ENCODE data around the gene GRPEL1.

GRPEL1 gene

DNA sequence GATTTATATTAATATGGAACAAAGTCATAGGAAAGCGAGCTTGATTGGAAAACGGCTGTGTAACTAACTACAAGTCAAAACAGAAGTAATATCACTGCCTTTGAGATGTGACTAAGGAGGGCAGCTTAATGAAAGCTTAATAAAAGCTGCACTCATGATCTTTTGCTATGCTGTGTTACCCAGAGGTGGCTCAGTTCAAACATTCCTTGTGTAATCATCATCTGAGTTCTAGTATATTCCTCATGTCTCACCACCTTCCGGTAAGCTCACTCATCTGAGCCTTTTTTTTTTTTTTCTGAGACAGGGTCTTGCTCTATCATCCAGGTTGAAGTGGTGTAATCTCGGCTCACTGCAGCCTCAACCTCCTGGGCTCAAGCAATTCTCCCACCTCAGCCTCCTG lies 5.0 kb downstream of the GRPEL1 start:
- no peak for DNase-seq

DNA sequence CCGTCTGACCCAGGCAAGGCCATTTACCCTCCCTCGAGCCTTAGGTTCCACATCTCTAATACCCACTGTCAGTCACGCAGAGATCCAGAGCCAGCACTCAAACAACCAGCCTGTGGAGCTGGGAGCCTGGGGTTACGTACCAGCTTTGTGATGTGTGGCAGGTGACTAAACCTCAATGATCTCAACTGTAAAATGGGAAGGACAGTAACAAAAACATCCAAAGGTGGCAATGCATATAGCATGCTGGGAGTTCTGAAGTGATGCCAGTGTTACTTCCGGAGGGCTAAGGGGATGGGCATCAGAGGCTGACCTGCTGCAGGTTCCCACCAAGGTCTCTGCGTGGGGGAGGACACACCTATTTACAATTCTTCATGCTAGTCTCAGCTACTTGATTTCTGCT lies 6.0 kb downstream of the GRPEL1 start:
- DNase-seq, result no peak

DNA sequence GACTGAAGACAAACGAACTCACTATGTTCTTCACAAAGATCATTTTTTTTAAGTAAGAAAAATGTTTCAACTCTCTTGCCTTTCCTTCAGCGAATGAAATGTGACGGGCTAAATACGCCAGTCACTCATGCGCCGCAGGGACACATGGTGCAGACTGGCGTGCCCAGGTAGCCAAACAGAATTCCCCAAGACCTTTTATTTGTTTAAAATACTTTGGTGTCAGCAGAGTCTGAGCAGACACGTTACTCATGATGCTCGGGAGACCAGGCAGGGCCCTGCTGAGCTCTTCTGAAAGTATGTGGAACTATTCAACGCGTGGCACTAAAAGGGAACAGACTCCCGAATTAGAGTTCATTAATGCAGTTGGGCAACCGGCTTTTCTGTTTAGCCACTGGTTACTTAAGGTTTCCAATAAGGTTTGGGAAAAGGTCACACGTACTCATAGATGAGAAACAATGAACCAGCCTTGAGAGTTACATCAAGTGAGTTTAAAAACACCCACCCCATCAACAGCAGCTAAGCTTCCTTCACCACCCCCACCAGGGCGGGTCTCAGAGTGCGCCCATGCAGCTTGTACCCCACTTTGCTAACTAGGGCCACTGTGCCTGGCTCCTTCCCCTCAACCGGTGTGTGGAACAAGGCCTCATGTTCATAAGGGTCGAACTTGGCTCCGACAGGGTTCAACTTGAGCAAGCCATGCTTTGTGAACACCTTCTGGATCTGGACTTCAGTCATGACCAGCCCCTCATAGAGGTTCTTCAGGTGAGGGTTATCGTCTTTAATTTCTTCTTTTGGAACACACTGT lies 7.3 kb downstream of the GRPEL1 start:
- DNase-seq, result peak; percentile 78 to 80

DNA sequence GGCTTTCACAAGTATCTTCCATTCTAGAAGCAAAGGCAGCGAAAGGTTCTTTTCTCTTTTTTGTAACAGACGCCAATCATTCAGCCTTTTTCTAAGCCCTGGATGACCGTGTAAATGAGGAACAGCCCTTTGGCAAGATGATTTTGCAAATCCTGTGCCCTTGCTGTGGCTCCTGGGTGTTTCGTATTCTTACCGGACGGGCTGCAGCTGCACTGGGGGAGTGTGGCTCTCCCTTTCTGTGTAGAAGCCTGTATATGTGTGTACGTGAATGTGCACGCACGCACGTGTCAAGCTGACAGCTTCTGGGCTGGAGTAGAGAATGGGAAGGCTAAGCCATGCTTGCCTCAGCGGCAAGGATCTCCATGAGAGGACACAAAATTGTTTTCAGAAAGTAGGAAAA lies 8.2 kb downstream of the GRPEL1 start:
- DNase-seq, result peak; percentile 75 to 79

DNA sequence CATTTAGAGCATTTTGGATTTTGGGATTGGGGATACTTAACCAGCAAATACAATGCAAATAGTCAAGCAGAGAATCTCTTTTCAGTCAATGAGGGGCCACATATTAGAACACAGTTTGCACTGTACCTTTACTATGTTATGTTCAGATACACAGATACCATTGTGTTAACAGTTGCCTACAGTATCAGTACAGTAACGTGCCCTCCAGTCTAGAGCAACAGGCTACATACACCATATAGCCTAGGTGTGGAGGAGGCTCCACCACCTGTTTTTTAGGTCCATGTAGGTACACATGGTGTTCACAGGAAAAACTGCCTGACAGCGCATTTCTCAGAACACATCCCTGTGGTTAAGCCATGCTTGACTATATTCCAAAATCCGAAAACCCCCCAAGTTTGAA lies 9.1 kb downstream of the GRPEL1 start:
- DNase-seq, result no peak

DNA sequence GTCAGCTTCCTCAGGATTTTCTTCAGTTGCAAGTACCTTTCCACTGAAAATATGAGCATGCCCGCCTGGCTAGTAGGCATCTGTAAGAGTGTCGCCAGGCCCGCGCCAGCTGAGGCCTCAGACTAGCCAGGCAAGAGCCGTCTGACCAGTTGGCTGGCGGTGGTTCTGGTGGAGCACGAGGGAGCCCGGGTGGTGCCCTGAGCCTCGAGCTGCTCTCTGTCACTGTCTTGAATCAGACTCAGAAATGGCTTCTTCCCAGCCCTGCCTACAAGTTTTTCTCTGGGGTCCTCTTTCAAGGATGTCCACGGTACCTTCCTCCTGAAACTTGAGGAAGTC lies 11.9 kb downstream of the GRPEL1 start:
- DNase-seq, result no peak

DNA sequence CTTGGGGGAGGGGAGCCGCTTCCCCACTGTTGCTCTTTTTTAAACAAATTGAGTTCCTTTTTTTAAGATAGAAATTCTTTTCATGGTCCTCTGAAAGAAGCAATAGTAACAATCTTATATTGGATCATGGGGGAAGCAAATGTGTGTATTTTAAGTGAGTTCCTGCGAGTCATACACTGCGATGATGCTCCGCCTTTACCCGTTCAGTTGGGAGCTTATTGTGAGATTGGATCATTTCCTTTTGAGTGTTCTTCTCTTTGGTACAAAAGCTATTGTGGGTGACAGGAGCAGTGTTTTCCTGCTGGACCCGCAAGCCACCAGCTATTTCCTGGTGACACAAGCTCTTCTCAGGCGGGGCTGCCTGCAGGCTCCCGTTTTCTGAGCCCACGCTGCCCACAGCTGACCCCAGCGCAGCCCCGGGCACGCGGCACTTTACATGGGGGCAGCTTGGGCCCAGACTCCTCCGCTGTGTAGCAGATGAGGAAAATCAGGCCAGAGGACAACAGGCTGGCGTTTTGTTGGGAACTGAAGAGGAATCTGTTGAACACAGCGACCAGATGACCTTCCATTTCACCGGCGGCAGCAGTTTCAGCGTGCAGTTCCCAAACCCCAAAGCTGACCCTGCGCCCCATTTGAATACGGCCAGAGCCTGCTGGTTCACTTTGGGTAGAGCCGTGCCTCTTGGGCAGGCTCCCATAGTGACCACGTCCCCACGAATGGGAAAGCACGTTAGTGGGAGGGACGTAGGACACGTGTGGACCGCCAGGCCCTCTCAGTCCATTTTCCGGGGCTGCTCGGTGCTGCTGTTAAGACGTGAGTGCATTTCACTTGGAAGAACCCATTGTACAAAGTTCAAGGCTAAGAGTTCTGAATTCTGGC lies 12.5 kb downstream of the GRPEL1 start:
- DNase-seq, result no peak

DNA sequence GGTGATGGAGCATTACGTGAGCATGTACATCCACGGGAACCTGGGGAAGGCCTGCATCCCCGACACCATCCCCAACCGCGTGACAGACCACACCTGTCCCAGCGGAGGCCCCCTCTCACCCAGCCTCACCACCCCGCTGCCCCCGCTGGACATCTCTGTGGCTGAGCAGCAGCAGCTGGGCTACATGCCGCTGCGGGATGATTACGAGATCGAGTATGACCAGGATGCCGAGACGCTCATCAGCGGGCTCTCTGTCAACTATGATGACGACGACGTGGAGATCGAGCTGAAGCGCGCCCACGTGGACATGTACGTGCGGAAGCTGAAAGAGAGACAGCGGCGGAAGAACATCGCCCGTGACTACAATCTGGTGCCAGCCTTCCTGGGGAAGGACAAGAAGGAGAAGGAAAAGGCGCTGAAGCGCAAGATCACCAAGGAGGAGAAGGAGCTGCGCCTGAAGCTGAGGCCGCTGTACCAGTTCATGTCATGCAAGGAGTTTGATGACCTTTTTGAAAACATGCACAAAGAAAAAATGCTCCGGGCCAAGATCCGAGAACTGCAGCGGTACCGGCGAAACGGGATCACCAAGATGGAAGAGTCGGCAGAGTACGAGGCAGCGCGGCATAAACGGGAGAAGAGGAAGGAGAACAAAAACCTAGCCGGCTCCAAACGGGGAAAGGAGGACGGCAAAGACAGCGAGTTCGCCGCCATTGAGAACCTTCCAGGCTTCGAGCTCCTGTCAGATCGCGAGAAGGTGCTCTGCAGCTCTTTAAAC lies 13.6 kb downstream of the GRPEL1 start:
- DNase-seq, result no peak

DNA sequence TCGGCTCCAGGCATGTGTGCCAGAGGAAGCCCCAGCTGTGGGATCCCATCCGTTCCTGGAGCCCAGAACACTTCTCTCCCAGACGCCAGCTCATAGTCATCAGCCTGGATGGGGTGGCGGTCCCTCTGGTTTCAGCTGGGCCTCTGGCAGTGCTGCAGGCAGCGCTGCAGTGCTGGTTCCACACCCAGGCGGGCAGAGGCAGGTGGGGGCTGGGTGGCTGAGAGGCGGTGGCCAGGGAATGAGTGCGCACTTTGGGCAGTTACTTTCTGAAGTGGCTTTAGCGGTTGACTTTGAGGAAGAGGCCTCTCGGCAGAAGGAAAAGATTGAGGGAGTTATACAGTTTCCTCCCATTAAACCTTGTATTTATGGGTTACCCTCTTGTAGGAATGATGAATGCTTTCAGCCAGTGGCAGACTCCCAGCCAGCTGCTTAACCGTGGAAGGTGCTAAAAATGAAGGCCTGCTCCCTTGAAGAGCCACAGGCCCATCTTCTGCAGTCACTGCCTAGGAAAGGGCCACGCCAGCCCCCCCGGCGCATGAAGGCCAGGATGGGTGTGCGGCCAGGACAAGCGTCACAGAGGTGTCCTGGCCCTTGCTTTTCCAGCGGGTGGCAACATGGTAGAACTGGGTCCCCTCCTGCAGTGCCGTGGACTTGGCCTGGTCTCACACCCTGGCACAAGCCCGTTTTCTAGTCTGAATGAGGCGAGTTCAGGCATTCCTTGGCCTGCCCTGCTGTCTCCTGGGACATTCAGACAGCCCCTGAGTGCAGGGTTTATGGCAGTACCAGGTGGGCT lies 14.7 kb downstream of the GRPEL1 start:
- DNase-seq, result peak; percentile 51 to 55

DNA sequence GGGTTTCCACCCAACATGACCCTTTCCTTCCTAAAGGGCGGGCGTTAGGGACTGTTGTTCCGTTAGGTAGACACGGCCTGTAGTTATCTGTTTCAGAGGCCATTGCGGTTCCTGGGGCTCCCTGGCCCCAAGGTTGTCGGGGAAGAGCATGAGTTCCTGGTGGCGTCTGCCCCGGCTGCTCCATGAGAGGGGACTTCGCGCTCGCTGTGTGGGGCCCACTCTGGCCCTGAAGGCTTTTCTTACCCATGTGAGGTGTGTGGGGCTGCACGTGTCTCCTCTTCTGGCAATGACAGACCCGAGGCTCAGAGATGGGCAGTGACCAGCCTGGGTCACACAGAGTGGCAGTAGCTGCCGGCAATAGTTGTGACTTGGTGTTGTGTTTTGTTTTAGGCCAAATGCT lies 15.6 kb downstream of the GRPEL1 start:
- DNase-seq, result no peak

DNA sequence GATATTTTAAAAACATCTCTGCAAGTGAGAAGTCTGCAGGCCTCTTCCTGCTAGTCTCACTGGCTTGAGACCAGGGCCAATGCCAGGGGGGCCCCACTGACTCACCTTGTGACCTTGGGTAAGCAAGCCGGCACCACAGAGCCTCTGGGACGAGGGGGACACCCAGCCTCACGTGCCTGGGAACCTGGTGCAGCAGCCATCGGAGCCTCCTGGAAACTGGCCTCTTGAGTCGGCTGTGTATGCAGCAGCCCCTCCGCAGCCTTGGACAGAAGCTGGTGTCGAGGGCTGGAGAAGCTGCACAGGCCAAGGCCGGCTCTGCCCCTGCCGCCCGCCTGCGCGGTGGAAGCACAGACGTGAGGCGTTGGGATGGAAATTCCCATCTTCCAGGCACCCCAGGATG lies 16.0 kb downstream of the GRPEL1 start:
- no peak for DNase-seq

DNA sequence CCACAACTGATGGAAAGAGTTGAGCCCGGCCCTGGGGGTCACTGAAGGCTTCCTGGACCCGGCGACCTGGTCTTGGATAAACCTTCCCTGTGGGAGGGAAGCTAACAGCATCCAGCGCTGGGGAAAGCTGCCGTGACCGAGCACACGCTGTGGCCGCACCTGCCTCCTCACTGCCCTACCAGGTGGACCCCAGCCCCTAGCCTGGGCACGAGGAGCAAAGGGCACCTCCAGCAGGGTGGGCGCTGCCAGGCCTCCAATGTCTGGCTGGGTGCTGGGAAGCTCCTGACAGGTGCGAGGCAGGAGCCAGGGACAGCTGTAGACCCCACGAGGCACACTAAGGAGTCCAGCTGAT lies 16.7 kb downstream of the GRPEL1 start:
- no peak for DNase-seq

DNA sequence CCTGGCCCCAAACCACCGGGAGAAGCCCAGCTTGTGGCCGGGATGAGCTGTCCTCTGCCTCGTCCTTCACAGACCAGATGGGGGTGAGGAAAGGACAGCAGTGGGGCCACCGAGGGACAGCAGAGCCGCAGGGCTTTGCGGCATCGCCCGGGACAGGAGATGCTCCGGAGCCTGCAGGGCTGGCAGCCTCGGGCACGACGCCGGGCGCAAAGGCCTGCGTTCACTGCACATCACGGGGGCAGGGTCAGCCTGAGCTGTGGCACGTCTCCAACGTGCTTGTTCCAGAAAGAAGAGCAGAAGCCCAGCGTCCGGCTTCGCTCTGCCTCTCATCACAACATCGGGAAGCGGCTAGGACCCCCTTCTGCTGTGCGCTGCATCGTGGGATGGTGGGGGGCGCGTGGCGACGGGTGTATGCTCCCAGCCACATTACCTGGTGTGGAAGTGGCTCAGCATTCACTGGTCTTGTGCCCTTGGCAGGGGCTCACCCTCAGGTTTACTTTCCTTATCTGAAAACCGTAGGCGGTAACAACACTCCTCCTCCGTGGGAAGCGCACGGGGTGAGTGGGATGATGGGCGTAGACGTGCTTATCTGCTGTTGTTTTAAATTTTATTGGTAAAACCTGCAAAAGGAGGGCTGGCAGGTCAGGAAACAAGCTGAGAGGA lies 17.3 kb downstream of the GRPEL1 start:
- no peak for DNase-seq

DNA sequence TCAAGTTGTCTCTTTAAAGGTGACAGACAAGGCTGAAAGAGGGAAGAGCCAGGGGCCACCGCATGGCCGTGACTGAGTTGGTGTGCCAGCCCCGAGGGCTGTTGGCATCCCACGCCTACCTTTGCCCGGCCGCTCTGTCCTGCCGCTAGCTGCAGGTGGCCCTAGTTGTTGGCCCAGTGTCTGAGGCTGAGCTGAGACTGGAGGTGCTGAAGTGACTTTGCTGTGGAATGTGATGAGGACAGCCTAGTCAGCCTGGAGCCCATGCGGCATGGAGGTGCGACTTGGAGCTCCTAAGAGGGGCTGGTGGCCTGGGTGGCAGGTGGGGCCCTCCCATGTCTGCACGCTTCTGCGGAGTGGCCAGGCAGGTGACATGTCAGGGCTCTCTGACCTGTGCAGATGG lies 18.1 kb downstream of the GRPEL1 start:
- no peak for DNase-seq

DNA sequence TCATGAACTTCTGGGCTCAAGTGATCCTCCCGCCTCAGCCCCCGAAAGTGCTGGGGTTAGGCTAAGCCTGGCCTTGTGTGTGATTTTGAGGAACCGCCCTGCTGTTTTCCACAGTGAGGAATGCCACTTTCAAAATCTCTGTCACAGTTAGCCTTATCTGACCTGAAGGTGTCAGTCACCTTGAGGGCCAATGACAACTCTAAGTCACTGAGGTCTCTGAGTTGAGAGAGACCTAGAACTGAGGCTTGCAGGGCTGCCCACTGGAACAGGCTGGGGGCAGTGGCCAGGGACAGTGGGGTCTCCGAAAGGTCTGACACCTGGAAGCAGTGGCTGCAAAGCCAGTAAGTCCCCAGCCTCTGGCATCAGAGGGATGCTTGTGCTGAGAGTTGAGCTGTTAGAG lies 18.6 kb downstream of the GRPEL1 start:
- no peak for DNase-seq

DNA sequence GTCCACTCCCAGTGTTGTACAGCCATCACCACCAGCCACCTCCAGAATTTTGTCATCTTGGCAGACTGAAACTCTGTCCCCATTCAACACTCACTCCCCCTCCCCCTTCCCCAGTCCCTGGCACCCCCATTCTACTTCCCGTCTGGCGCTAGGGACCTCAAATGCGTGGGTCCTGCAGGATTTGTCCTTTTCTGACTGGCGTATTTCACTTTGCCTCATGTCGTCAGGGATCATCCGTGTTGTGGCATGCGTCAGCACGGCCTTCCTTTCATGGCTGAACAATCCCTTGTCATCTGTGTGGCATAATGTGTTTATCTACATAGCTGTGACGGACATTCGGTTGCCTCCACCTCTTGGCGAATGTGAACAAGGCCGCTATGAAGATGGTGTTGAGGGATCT lies 19.2 kb downstream of the GRPEL1 start:
- no peak for DNase-seq

DNA sequence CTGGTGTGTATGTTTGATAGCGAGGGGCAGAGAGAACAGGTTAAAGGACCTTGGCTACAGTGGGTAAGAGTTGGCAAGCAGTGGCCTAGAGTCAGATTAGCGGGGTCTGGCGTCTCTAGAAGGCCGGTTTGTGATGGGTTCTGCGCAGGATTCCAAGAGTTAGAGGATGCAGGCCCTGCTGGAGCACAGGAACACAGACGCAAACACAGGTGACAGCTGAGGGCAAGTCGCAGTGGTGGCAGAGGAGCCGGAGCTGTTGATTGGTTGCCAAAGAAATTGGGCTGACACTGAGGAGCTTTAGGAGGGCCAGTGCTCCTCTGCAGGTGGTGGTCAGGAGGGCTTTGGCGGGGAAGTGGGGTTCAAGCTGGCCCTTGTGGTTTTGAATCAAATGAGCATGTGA lies 20.9 kb downstream of the GRPEL1 start:
- DNase-seq, result no peak

DNA sequence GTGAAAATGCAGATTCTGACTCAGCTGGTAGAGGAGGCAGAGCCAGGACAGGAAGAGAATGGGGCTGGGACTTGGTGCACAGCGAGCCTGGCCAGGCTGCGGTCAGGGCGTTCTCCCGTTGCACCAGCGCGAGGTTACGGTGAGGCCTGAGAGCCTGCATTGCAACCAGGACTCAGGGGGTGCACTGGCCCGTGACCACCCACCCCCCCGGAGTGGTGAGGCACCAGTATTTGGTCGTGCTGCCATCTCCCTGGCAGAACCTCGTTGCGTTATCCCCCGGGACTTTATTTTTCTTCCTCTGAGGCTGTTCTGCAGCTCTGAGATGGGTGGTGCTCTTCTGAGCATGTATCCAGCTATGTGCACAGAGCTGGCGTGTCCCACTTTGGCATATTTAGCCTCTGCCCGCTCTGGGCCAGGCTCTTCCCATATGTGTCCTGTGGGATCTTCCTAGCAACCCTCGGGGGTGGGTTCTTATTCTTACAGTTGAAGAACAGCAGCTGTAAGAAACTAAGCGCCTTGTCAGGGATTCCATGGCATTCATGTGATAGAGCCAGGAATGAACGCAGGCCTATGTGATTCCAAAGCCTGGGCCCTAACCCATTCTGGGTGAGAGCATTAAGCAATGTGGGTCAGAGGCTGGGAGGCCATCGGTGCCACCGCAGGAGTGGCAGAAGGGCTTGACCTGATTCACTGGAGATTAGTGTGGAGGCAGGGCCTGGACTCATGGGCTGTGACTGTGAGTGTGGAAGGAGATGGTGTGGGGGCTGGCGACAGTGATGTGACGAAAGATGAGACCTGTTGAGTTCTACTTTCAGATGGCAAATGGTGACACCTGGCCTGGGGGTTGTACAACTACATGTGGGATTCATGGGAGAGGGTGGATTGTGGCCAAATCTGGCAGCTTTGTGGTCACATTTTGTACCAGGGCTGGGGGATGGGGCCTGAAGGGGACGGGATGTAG lies 21.6 kb downstream of the GRPEL1 start:
- no peak for DNase-seq

DNA sequence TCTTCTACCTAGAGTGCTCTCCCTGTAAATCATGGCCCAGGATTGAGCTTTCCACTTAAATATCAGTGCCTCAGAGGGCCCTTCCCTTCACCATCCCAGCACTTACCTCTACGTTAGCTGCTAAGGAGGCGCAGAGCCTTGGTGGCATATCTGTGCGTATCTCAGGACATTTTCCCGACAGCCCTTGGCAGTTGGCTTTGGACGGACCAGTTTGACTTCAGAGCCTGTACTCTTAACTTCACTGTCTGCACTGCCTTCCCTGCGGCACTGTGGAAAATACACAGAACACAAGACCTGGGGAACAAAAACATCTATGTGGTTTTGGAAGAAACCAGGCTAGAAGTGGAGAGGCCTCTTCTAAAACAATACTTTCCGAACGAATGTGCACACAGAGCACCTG lies 22.3 kb downstream of the GRPEL1 start:
- no peak for DNase-seq

DNA sequence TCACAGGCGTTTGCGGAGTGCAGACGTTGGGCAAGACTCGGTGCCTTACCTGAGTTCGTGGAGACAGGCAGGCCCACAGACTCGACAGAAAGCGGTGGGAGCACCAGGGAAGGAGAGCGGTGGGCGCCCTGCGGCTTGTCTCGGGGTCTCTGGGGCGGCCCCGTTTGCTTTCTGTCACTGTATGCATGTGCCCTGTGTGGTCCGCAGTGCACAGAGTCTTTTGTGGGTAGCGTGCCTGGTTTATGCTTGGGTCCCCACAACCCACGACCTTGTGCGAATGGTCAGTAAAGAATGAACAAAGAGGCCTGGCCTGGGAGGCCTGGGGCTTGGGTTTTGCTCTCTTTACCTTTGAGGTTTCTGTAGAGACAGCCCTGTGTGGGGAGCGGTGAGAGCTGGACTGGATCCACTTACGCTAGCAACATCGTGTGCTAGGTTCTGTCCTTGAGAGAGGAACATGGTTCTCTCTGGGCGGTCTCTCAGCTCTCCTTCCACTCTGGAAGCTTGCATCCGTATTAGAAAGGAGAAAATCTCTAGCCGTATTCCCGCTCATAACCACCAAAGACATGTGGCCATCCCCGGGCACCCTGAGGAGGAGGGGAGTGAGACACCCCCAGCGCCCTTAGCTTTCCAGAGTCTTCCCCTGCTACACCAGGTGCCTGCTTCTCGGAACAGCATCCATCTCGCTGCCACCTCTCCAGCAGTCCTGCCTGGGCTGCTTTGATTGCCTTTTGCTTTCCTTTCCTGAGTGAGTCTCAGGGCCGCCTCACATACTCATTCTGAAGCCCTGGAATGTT lies 23.5 kb downstream of the GRPEL1 start:
- DNase-seq, result no peak

Measured in inflammatory macrophage (primary cell).